Glutamatergic neuron (in vitro differentiated cells): ENCODE measurements around the gene DNAJC24. TPM values are rescaled to one million over a fixed set of nuclear protein-coding genes. Genes with fewer than 3 reads are reported as not detected.

Experiments used
- DNase-seq: peaks from one replicate; pipeline ENCODE4 v3.0.0; 2022
- H3K27ac Mint-ChIP-seq: one replicate; pipeline ENCODE4 v1.8.0; 2020; ENCODE audit warnings: mild to moderate bottlenecking, mixed read lengths, inconsistent platforms; ENCODE audit not compliant: unreplicated experiment
- H3K27me3 Mint-ChIP-seq: one replicate; pipeline ENCODE4 v1.8.0; 2020; ENCODE audit warnings: mild to moderate bottlenecking, moderate library complexity, mixed read lengths, inconsistent platforms; ENCODE audit not compliant: unreplicated experiment
- H3K36me3 Mint-ChIP-seq: one replicate; pipeline ENCODE4 v1.8.0; 2020; ENCODE audit warnings: mild to moderate bottlenecking, mixed read lengths, inconsistent platforms; ENCODE audit not compliant: unreplicated experiment
- H3K4me1 Mint-ChIP-seq: one replicate; pipeline ENCODE4 v1.8.0; 2020; ENCODE audit warnings: mild to moderate bottlenecking, low read depth, mixed read lengths, inconsistent platforms; ENCODE audit not compliant: unreplicated experiment
- H3K4me3 Mint-ChIP-seq: one replicate; pipeline ENCODE4 v1.8.0; 2020; ENCODE audit warnings: mild to moderate bottlenecking, mixed read lengths, inconsistent platforms; ENCODE audit not compliant: unreplicated experiment
- H3K9me3 Mint-ChIP-seq: one replicate; pipeline ENCODE4 v1.8.0; 2020; ENCODE audit warnings: mild to moderate bottlenecking, moderate library complexity, mixed read lengths, inconsistent platforms; ENCODE audit not compliant: unreplicated experiment
- CTCF ChIP-seq: fragments of 200-600 bp; sonication (generic); IDR thresholded peaks from one replicate; pipeline ENCODE4 v1.5.0; 2021; ENCODE audit not compliant: partially characterized antibody, unreplicated experiment
- total RNA-seq: library from RNA; stranded (reverse); fragmentation: NEBNext Ultra II Directional; extraction: Animal tissue kit (Norgen Biotek cat#: 25700); gene quantifications from one replicate; pipeline ENCODE4 v1.2.1, GENCODE V29; 2021; ENCODE audit not compliant: unreplicated experiment

Gene DNAJC24
- total RNA-seq, 1 donor from 2014 or later, result 20.6 TPM

DNA sequence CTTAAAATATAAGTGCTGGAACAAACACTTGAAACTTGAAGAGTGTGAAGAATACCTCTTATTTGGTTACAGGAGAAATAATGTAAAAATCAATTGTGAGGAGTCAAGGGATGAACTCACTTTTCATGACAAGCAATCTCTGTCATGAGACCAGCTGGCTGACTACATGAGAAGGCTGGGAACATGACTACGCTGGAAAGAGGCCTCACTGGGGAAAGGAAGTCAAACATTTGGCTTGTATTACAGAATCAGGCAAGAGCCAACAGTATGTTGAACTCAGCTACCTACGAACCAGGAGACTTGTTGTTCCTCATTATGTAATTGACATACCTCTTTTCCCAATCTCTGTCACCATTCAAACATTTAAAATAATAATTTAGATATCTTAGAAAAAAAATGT, 14.5 kb upstream of the DNAJC24 start:
- H3K4me1 Mint-ChIP-seq, result no peaks in the 10 kb centered on the region

GRCh38 chr11:31355817-31356216, 13.8 kb upstream of the DNAJC24 start:
- H3K4me1 Mint-ChIP-seq, result no peaks in the 10 kb centered on the region
- H3K4me3 Mint-ChIP-seq, result no peak overlapping the region
- no peak for TF ChIP-seq CTCF
- peaks cover 4% of the 10 kb centered on the region for H3K9me3 Mint-ChIP-seq
- no peaks in the 10 kb centered on the region for H3K27me3 Mint-ChIP-seq
- no peak for DNase-seq
- no peaks in the 10 kb centered on the region for H3K36me3 Mint-ChIP-seq
- H3K27ac Mint-ChIP-seq, result peak overlapping the region; percentile 4

More for the DNA sequence above, 14.5 kb upstream of the DNAJC24 start:
- no peak for TF ChIP-seq CTCF
- H3K27me3 Mint-ChIP-seq, result no peaks in the 10 kb centered on the region
- H3K36me3 Mint-ChIP-seq, result no peaks in the 10 kb centered on the region
- H3K4me3 Mint-ChIP-seq, result no peak overlapping the region
- H3K27ac Mint-ChIP-seq, result no peak overlapping the region
- H3K9me3 Mint-ChIP-seq, result peaks cover 4% of the 10 kb centered on the region
- DNase-seq, result no peak

GRCh38 chr11:31361743-31362142, 7.9 kb upstream of the DNAJC24 start:
- peaks cover 2% of the 10 kb centered on the region for H3K27me3 Mint-ChIP-seq
- no peaks in the 10 kb centered on the region for H3K4me1 Mint-ChIP-seq
- H3K9me3 Mint-ChIP-seq, result no peaks in the 10 kb centered on the region
- TF ChIP-seq CTCF, result no peak
- DNase-seq, result no peak
- no peak overlapping the region for H3K4me3 Mint-ChIP-seq
- H3K36me3 Mint-ChIP-seq, result no peaks in the 10 kb centered on the region
- no peak overlapping the region for H3K27ac Mint-ChIP-seq

DNA sequence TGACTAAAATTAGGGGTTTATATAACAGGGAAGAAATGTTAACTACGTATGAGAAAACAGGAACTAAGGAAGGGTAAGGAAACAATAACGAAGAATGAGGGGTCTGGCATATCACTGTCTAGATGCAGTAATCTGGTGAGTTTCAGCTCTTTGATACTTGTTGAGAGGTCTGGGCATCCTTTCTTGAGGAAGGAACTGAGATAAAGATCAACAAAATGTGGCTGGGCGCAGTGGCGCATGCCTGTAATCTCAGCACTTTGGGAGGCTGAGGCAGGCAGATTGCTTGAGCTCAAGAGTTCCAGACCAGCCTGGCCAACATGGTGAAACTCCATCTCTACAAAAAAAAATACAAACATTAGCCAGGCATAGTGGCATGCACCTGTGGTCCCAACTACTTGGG, 2.9 kb upstream of the DNAJC24 start:
- peaks cover 2% of the 10 kb centered on the region for H3K27me3 Mint-ChIP-seq
- H3K36me3 Mint-ChIP-seq, result no peaks in the 10 kb centered on the region
- H3K4me1 Mint-ChIP-seq, result no peaks in the 10 kb centered on the region
- no peak overlapping the region for H3K4me3 Mint-ChIP-seq
- no peak overlapping the region for H3K27ac Mint-ChIP-seq
- no peak for TF ChIP-seq CTCF
- peaks cover 3% of the 10 kb centered on the region for H3K9me3 Mint-ChIP-seq
- DNase-seq, result no peak

- Mint-ChIP-seq H3K36me3 (no peaks in the 10 kb centered on the region), H3K4me3 (no peak overlapping the region), H3K27me3 (no peaks in the 10 kb centered on the region), H3K4me1 (no peaks in the 10 kb centered on the region), H3K27ac (no peak overlapping the region), H3K9me3 (no peaks in the 10 kb centered on the region)
- DNase-seq, result no peak
- no peak for TF ChIP-seq CTCF
Measured at GRCh38 chr11:31375879-31376278, 6.2 kb downstream of the DNAJC24 start.
